ENCODE results near the gene RPL3.

DNA sequence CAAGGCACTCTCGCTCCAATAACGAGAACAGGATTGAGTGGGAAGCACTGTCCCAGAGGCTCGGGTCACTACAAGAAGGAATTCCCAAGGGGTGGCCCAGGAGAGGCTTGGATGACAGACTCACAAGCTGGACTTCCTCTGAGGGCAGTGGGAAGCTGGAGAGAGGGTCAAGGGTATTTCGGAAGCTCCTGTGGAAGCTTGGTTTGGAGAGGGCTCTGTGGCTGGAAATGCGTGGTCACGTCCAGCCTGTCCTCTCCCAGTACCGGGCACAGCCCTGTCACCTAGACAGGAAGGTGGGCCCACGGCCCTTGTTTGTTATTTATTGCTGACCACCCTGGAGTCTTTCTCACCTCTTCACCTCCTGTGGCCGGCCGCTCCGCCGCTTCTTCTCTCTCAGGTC is 35.7 kb upstream of the RPL3 start:
- TF ChIP-seq CTCF (conservative IDR thresholded peaks at IDR 0.05; ENCODE audit: low read depth, low read length) (no peak), POLR2A (IDR thresholded peaks at IDR 0.05; ENCODE audit: low read depth, low read length) (no peak), MXI1 (IDR thresholded peaks at IDR 0.05; ENCODE audit: borderline replicate concordance, low read depth, low read length) (no peak), RCOR1 (IDR thresholded peaks at IDR 0.05; ENCODE audit: insufficient replicate concordance, low read length) (no peak), FOS (IDR thresholded peaks at IDR 0.05; ENCODE audit: low read depth, low read length) (no peak), SMC3 (IDR thresholded peaks at IDR 0.05; ENCODE audit: low read depth, low read length) (no peak), CHD1 (IDR thresholded peaks at IDR 0.05; ENCODE audit: low read depth, low read length) (no peak), BHLHE40 (IDR thresholded peaks at IDR 0.05; ENCODE audit: low read depth, low read length) (no peak), RAD21 (IDR thresholded peaks at IDR 0.05; ENCODE audit: low read length) (no peak)

All from IMR-90 (cell line).